Measurements from ENCODE around the gene KYNU. TPM values are rescaled to one million over a fixed set of nuclear protein-coding genes. Genes with fewer than 3 reads are reported as not detected.
"Not testable (repeated sequence)": the region's sequence is repeated elsewhere in the genome, so short reads cannot be mapped to it uniquely, and the experiment has no call there.

The KYNU gene
- total RNA-seq, 2 experiments from 2014 or later: not detected

- CTCF ChIA-PET: no interaction called here
- peaks cover 9% of the 10 kb centered on the region for H3K27me3 Mint-ChIP-seq
- peaks cover 11% of the 10 kb centered on the region for H3K9me3 Mint-ChIP-seq (ENCODE audit: low read depth)
- H3K36me3 Mint-ChIP-seq: peaks cover 7% of the 10 kb centered on the region
- no peak overlapping the region for H3K27ac Mint-ChIP-seq
- ATAC-seq: no peak
- H3K4me3 Mint-ChIP-seq: no peak overlapping the region
- DNase-seq: no peak
- peaks cover 4% of the 10 kb centered on the region for H3K4me1 Mint-ChIP-seq
Observed at GRCh38 chr2:143068094-143068493, 190.6 kb downstream of the KYNU start.

- Mint-ChIP-seq H3K4me3 (no peak overlapping the region), H3K9me3 (ENCODE audit: low read depth) (peaks cover 11% of the 10 kb centered on the region), H3K27me3 (peaks cover 9% of the 10 kb centered on the region), H3K36me3 (peaks cover 7% of the 10 kb centered on the region), H3K27ac (no peak overlapping the region), H3K4me1 (peaks cover 4% of the 10 kb centered on the region)
- no peak for ATAC-seq
- CTCF ChIA-PET: no interaction called here
- no peak for DNase-seq
Observed at GRCh38 chr2:143068509-143068908, 191.0 kb downstream of the KYNU start.

GRCh38 chr2:143070704-143071103 is 193.2 kb downstream of the KYNU start:
- peaks cover 4% of the 10 kb centered on the region for H3K9me3 Mint-ChIP-seq (ENCODE audit: low read depth)
- H3K4me3 Mint-ChIP-seq: no peak overlapping the region
- peaks cover 4% of the 10 kb centered on the region for H3K4me1 Mint-ChIP-seq
- ATAC-seq: no peak
- no peak overlapping the region for H3K27ac Mint-ChIP-seq
- DNase-seq: no peak
- peaks cover 13% of the 10 kb centered on the region for H3K36me3 Mint-ChIP-seq
- peaks cover 9% of the 10 kb centered on the region for H3K27me3 Mint-ChIP-seq
- CTCF ChIA-PET: interaction anchor here (1.0 kb wide), 1 partner anchor 36 kb away, joined by 3 read pairs; no protein-coding TSS in a partner anchor

- CTCF ChIA-PET: interaction anchor here (1.0 kb wide), 1 partner anchor 37 kb away, joined by 3 read pairs; no protein-coding TSS in a partner anchor
- Mint-ChIP-seq H3K4me1 (peaks cover 4% of the 10 kb centered on the region), H3K27ac (no peak overlapping the region), H3K9me3 (ENCODE audit: low read depth) (no peaks in the 10 kb centered on the region), H3K36me3 (peaks cover 10% of the 10 kb centered on the region), H3K4me3 (no peak overlapping the region), H3K27me3 (peaks cover 5% of the 10 kb centered on the region)
- DNase-seq (no peak), ATAC-seq (no peak)
Observed at GRCh38 chr2:143071185-143071876, 193.9 kb downstream of the KYNU start.

- H3K27ac Mint-ChIP-seq; H3K4me3 Mint-ChIP-seq; CTCF ChIA-PET; H3K36me3 Mint-ChIP-seq; H3K4me1 Mint-ChIP-seq; ATAC-seq; DNase-seq; H3K27me3 Mint-ChIP-seq; H3K9me3 Mint-ChIP-seq (ENCODE audit: low read depth): not testable (repeated sequence)
Observed at GRCh38 chr2:143074913-143075312, 197.4 kb downstream of the KYNU start.

GRCh38 chr2:143075711-143076110 is 198.2 kb downstream of the KYNU start:
- DNase-seq (no peak), ATAC-seq (no peak)
- Mint-ChIP-seq H3K4me1 (no peaks in the 10 kb centered on the region), H3K36me3 (peaks cover 10% of the 10 kb centered on the region), H3K9me3 (ENCODE audit: low read depth) (no peaks in the 10 kb centered on the region), H3K27me3 (no peaks in the 10 kb centered on the region), H3K27ac (no peak overlapping the region), H3K4me3 (no peak overlapping the region)
- CTCF ChIA-PET: no interaction called here

GRCh38 chr2:143078104-143078503 is 200.6 kb downstream of the KYNU start:
- H3K9me3 Mint-ChIP-seq (ENCODE audit: low read depth): no peaks in the 10 kb centered on the region
- no peaks in the 10 kb centered on the region for H3K27me3 Mint-ChIP-seq
- H3K4me3 Mint-ChIP-seq: no peak overlapping the region
- H3K4me1 Mint-ChIP-seq: no peaks in the 10 kb centered on the region
- CTCF ChIA-PET: no interaction called here
- no peak for ATAC-seq
- no peak for DNase-seq
- H3K36me3 Mint-ChIP-seq: peaks cover 8% of the 10 kb centered on the region
- no peak overlapping the region for H3K27ac Mint-ChIP-seq

- Mint-ChIP-seq H3K4me3 (no peak overlapping the region), H3K27ac (no peak overlapping the region), H3K27me3 (no peaks in the 10 kb centered on the region), H3K4me1 (peaks cover 31% of the 10 kb centered on the region), H3K36me3 (peaks cover 1% of the 10 kb centered on the region), H3K9me3 (ENCODE audit: low read depth) (no peaks in the 10 kb centered on the region)
- ATAC-seq: no peak
- no peak for DNase-seq
- CTCF ChIA-PET: interaction anchor here (1.2 kb wide), 1 partner anchor 47 kb away, joined by 4 read pairs; no protein-coding TSS in a partner anchor
Observed at GRCh38 chr2:143081616-143082015, 204.2 kb downstream of the KYNU start.

GRCh38 chr2:143083636-143084035 is 206.2 kb downstream of the KYNU start:
- Mint-ChIP-seq H3K36me3 (peaks cover 1% of the 10 kb centered on the region), H3K27ac (peak overlapping the region; percentile 71), H3K4me3 (peak overlapping the region; percentile 12), H3K9me3 (ENCODE audit: low read depth) (no peaks in the 10 kb centered on the region), H3K27me3 (no peaks in the 10 kb centered on the region), H3K4me1 (peaks cover 41% of the 10 kb centered on the region)
- no peak for DNase-seq
- peak; percentile 76 for ATAC-seq
- CTCF ChIA-PET: interaction anchor here (0.7 to 3.8 kb wide), 7 partner anchors 13 to 176 kb away, joined by 3 to 13 read pairs (median 5); no protein-coding TSS in a partner anchor

- Mint-ChIP-seq H3K36me3 (peaks cover 1% of the 10 kb centered on the region), H3K4me3 (no peak overlapping the region), H3K27ac (peak overlapping the region; percentile 87), H3K27me3 (no peaks in the 10 kb centered on the region), H3K9me3 (ENCODE audit: low read depth) (no peaks in the 10 kb centered on the region), H3K4me1 (peaks cover 41% of the 10 kb centered on the region)
- DNase-seq (no peak), ATAC-seq (no peak)
- CTCF ChIA-PET: interaction anchor here (0.9 to 3.8 kb wide), 6 partner anchors 12 to 175 kb away, joined by 3 to 13 read pairs (median 6); no protein-coding TSS in a partner anchor
Observed at GRCh38 chr2:143084462-143084861, 207.0 kb downstream of the KYNU start.

GRCh38 chr2:143085125-143085784 is 207.8 kb downstream of the KYNU start:
- no peaks in the 10 kb centered on the region for H3K9me3 Mint-ChIP-seq (ENCODE audit: low read depth)
- peaks cover 41% of the 10 kb centered on the region for H3K4me1 Mint-ChIP-seq
- DNase-seq (no peak), ATAC-seq (peak; percentile 62)
- peaks cover 1% of the 10 kb centered on the region for H3K36me3 Mint-ChIP-seq
- H3K27me3 Mint-ChIP-seq: no peaks in the 10 kb centered on the region
- H3K4me3 Mint-ChIP-seq: no peak overlapping the region
- peak overlapping the region; percentile 87 for H3K27ac Mint-ChIP-seq
- CTCF ChIA-PET: interaction anchor here (0.9 to 3.8 kb wide), 6 partner anchors 8 to 199 kb away, joined by 3 to 13 read pairs (median 4); no protein-coding TSS in a partner anchor

GRCh38 chr2:143087033-143087432 is 209.6 kb downstream of the KYNU start:
- H3K36me3 Mint-ChIP-seq: peaks cover 1% of the 10 kb centered on the region
- no peaks in the 10 kb centered on the region for H3K27me3 Mint-ChIP-seq
- peak overlapping the region; percentile 2 for H3K27ac Mint-ChIP-seq
- H3K4me1 Mint-ChIP-seq: peaks cover 41% of the 10 kb centered on the region
- CTCF ChIA-PET: interaction anchor here (0.8 to 1.0 kb wide), 2 partner anchors 10 to 23 kb away, joined by 3 read pairs; no protein-coding TSS in a partner anchor
- ATAC-seq (peak; percentile 64), DNase-seq (no peak)
- no peaks in the 10 kb centered on the region for H3K9me3 Mint-ChIP-seq (ENCODE audit: low read depth)
- H3K4me3 Mint-ChIP-seq: no peak overlapping the region

- ATAC-seq (no peak), DNase-seq (no peak)
- Mint-ChIP-seq H3K27me3 (no peaks in the 10 kb centered on the region), H3K27ac (no peak overlapping the region), H3K36me3 (no peaks in the 10 kb centered on the region), H3K9me3 (ENCODE audit: low read depth) (no peaks in the 10 kb centered on the region), H3K4me1 (peaks cover 39% of the 10 kb centered on the region), H3K4me3 (no peak overlapping the region)
- CTCF ChIA-PET: no interaction called here
Observed at GRCh38 chr2:143088388-143088787, 210.9 kb downstream of the KYNU start.

- H3K27ac Mint-ChIP-seq; H3K36me3 Mint-ChIP-seq; H3K27me3 Mint-ChIP-seq; H3K4me3 Mint-ChIP-seq; CTCF ChIA-PET; H3K9me3 Mint-ChIP-seq (ENCODE audit: low read depth); DNase-seq; ATAC-seq: not testable (repeated sequence)
- H3K4me1 Mint-ChIP-seq: peaks cover 30% of the 10 kb centered on the region
Observed at GRCh38 chr2:143089520-143089919, 212.1 kb downstream of the KYNU start.

All from activated CD8-positive, alpha-beta memory T cell treated with anti-CD3 and anti-CD28 coated beads, Interleukin-2, amount 10 ng/mL, durations not matched to agents 7 days and 5 days (primary cell).